Stimulated activated effector memory CD8-positive, alpha-beta T cell treated with anti-CD3 and anti-CD28 coated beads, Interleukin-12 subunit alpha, Interleukin-12 subunit beta, amount 100 ng/mL, for 72 hours (primary cell): ENCODE measurements around the gene PUM1.
"Not testable (repeated sequence)": the region's sequence is repeated elsewhere in the genome, so short reads cannot be mapped to it uniquely, and the experiment has no call there.

Source experiments
- ATAC-seq: fragments of 150-1000 bp; cut with Tn5 transposase; 2 replicates; pipeline ENCODE4 v1.10.0; 2021
- DNase-seq, 2 donors: peaks; one replicate each; pipeline ENCODE4 v3.0.0; 2021 to 2022; ENCODE audit warnings: low spot score in 2 of 2
- H3K27ac Mint-ChIP-seq: one replicate; pipeline ENCODE4 v1.8.0; 2022; ENCODE audit warnings: mild to moderate bottlenecking, mixed read lengths
- H3K36me3 Mint-ChIP-seq: one replicate; pipeline ENCODE4 v1.8.0; 2022; ENCODE audit warnings: mild to moderate bottlenecking, mixed read lengths
- H3K4me1 Mint-ChIP-seq: one replicate; pipeline ENCODE4 v1.8.0; 2022; ENCODE audit warnings: mixed read lengths
- H3K4me3 Mint-ChIP-seq: one replicate; pipeline ENCODE4 v1.8.0; 2022; ENCODE audit warnings: mild to moderate bottlenecking, mixed read lengths
- H3K9me3 Mint-ChIP-seq: one replicate; pipeline ENCODE4 v1.8.0; 2022; ENCODE audit warnings: mixed read lengths

Gene PUM1

GRCh38 chr1:31065310-31066217, at the start of gene PUM1:
TSS of gene PUM1 (minus strand) at chr1:31065717. CDS start at chr1:31059566, 6,151 bp downstream.
- peak; percentile 98 for ATAC-seq
- Mint-ChIP-seq H3K27ac (peak within 1 kb of the TSS; percentile 99), H3K9me3 (no peaks in the 10 kb centered on the region), H3K4me3 (peak within 1 kb of the TSS; percentile 96), H3K36me3 (peaks cover 46% of the 10 kb centered on the region), H3K4me1 (peaks cover 20% of the 10 kb centered on the region)
- DNase-seq = peak; percentile 94 to 99

- DNase-seq (no peak), ATAC-seq (no peak)
- Mint-ChIP-seq H3K36me3 (no peaks in the 10 kb centered on the region), H3K9me3 (no peaks in the 10 kb centered on the region), H3K4me1 (no peaks in the 10 kb centered on the region), H3K4me3 (no peak overlapping the region), H3K27ac (no peak overlapping the region)
Measured at GRCh38 chr1:31112266-31112935, 46.9 kb upstream of the PUM1 start.

- H3K4me3 Mint-ChIP-seq = no peak overlapping the region
- DNase-seq = no peak
Measured at GRCh38 chr1:31111290-31111951, 45.9 kb upstream of the PUM1 start.

GRCh38 chr1:31110846-31111245, 45.3 kb upstream of the PUM1 start:
- ATAC-seq (no peak), DNase-seq (no peak)
- Mint-ChIP-seq H3K4me3 (no peak overlapping the region), H3K9me3 (no peaks in the 10 kb centered on the region), H3K4me1 (no peaks in the 10 kb centered on the region), H3K36me3 (no peaks in the 10 kb centered on the region), H3K27ac (no peak overlapping the region)

More at GRCh38 chr1:31111290-31111951, 45.9 kb upstream of the PUM1 start:
- H3K4me1 Mint-ChIP-seq = no peaks in the 10 kb centered on the region
- no peaks in the 10 kb centered on the region for H3K36me3 Mint-ChIP-seq
- no peaks in the 10 kb centered on the region for H3K9me3 Mint-ChIP-seq
- no peak for ATAC-seq
- no peak overlapping the region for H3K27ac Mint-ChIP-seq

- Mint-ChIP-seq H3K27ac (no peak overlapping the region), H3K4me1 (no peaks in the 10 kb centered on the region), H3K4me3 (no peak overlapping the region), H3K36me3 (no peaks in the 10 kb centered on the region), H3K9me3 (no peaks in the 10 kb centered on the region)
- no peak for ATAC-seq
- no peak for DNase-seq
Measured at GRCh38 chr1:31108861-31109260, 43.3 kb upstream of the PUM1 start.

GRCh38 chr1:31105646-31106045, 40.1 kb upstream of the PUM1 start:
- no peak overlapping the region for H3K27ac Mint-ChIP-seq
- DNase-seq = no peak
- no peaks in the 10 kb centered on the region for H3K9me3 Mint-ChIP-seq
- no peak overlapping the region for H3K4me3 Mint-ChIP-seq
- no peaks in the 10 kb centered on the region for H3K4me1 Mint-ChIP-seq
- ATAC-seq = no peak
- no peaks in the 10 kb centered on the region for H3K36me3 Mint-ChIP-seq

- DNase-seq (no peak), ATAC-seq (no peak)
- no peak overlapping the region for H3K4me3 Mint-ChIP-seq
- H3K27ac Mint-ChIP-seq = no peak overlapping the region
- no peaks in the 10 kb centered on the region for H3K4me1 Mint-ChIP-seq
- no peaks in the 10 kb centered on the region for H3K9me3 Mint-ChIP-seq
- H3K36me3 Mint-ChIP-seq = no peaks in the 10 kb centered on the region
Measured at GRCh38 chr1:31102501-31102950, 37.0 kb upstream of the PUM1 start.

GRCh38 chr1:31101147-31101502, 35.6 kb upstream of the PUM1 start:
- H3K4me1 Mint-ChIP-seq = no peaks in the 10 kb centered on the region
- no peaks in the 10 kb centered on the region for H3K9me3 Mint-ChIP-seq
- DNase-seq (no peak), ATAC-seq (no peak)
- no peaks in the 10 kb centered on the region for H3K36me3 Mint-ChIP-seq
- H3K27ac Mint-ChIP-seq = no peak overlapping the region
- no peak overlapping the region for H3K4me3 Mint-ChIP-seq

- Mint-ChIP-seq H3K4me1 (no peaks in the 10 kb centered on the region), H3K4me3 (no peak overlapping the region), H3K27ac (no peak overlapping the region), H3K36me3 (no peaks in the 10 kb centered on the region), H3K9me3 (no peaks in the 10 kb centered on the region)
- DNase-seq (no peak), ATAC-seq (no peak)
Measured at GRCh38 chr1:31099293-31100032, 33.9 kb upstream of the PUM1 start.

GRCh38 chr1:31095985-31096384, 30.5 kb upstream of the PUM1 start:
- H3K9me3 Mint-ChIP-seq = no peaks in the 10 kb centered on the region
- no peaks in the 10 kb centered on the region for H3K36me3 Mint-ChIP-seq
- ATAC-seq (no peak), DNase-seq (no peak)
- H3K4me3 Mint-ChIP-seq = no peak overlapping the region
- H3K27ac Mint-ChIP-seq = no peak overlapping the region
- no peaks in the 10 kb centered on the region for H3K4me1 Mint-ChIP-seq

- ATAC-seq = no peak
- H3K27ac Mint-ChIP-seq = no peak overlapping the region
- no peak overlapping the region for H3K4me3 Mint-ChIP-seq
- no peaks in the 10 kb centered on the region for H3K36me3 Mint-ChIP-seq
- no peaks in the 10 kb centered on the region for H3K9me3 Mint-ChIP-seq
- DNase-seq = no peak
- H3K4me1 Mint-ChIP-seq = no peaks in the 10 kb centered on the region
Measured at GRCh38 chr1:31095298-31095981, 29.9 kb upstream of the PUM1 start.

GRCh38 chr1:31088081-31088480, 22.6 kb upstream of the PUM1 start:
- ATAC-seq, H3K4me1 Mint-ChIP-seq, H3K4me3 Mint-ChIP-seq, H3K27ac Mint-ChIP-seq, H3K9me3 Mint-ChIP-seq, DNase-seq, H3K36me3 Mint-ChIP-seq: not testable (repeated sequence)

GRCh38 chr1:31084782-31085569, 19.5 kb upstream of the PUM1 start:
- ATAC-seq (no peak), DNase-seq (no peak)
- H3K36me3 Mint-ChIP-seq = no peaks in the 10 kb centered on the region
- H3K9me3 Mint-ChIP-seq = no peaks in the 10 kb centered on the region
- no peak overlapping the region for H3K4me3 Mint-ChIP-seq
- H3K27ac Mint-ChIP-seq = no peak overlapping the region
- H3K4me1 Mint-ChIP-seq = no peaks in the 10 kb centered on the region

- H3K9me3 Mint-ChIP-seq = no peaks in the 10 kb centered on the region
- ATAC-seq = no peak
- no peak overlapping the region for H3K27ac Mint-ChIP-seq
Measured at GRCh38 chr1:31082385-31082784, 16.9 kb upstream of the PUM1 start.

More at GRCh38 chr1:31082385-31082784, 16.9 kb upstream of the PUM1 start:
- no peak for DNase-seq
- no peak overlapping the region for H3K4me3 Mint-ChIP-seq
- no peaks in the 10 kb centered on the region for H3K36me3 Mint-ChIP-seq
- no peaks in the 10 kb centered on the region for H3K4me1 Mint-ChIP-seq
